NCI-H187 (cell line): ENCODE data around the gene AADACL4.
"Not testable (repeated sequence)": the region's sequence is repeated elsewhere in the genome, so short reads cannot be mapped to it uniquely, and the experiment has no call there.

Experiments used
- DNase-seq, 2 experiments: peaks; one replicate each; lab custom pipeline; 2025; lab: John Stamatoyannopoulos, UW

AADACL4 gene

DNA sequence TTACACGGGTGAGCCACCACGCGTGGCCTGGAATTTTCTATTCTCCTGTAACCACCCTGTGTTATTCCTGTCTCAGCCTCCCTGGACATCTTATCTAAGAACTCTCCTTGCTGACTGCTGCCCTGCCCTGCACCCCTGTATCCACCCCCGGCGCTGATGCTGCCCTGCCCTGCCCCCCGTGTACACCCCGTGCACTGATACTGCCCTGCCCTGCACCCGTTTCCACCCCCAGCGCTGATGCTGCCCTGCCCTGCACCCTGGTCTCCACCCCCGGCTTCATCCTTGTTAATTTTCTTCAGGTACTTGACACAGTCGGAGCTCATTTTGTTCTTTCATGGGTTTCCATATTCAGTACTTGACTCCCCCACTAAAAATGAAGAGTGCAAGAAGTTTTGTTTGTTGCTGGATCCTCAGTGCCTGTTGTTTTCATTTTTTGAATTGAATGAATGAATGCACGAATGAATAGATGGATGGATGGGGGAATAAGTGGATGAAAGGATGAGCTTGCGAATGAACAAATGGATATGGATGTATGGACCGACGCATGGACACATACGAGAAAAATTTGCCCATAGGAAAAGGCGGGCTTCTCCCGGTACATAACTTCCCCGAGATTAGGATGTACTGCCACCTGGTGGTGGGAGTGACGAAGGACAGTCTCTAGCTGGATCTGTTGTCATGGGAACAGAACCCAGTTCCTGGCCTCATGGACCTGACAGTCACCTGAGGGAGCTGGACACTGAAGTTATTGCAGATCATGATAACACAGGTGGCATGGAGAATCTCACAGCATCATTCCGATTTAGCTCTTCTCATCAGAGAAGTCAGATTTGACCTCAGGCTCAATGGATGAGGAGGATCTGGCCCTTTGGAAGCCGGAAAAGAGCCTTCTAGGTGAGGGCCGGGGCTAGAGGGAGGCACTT lies 14.9 kb downstream of the AADACL4 start:
- DNase-seq: peak in 1 of 2 experiments; percentile 38

DNA sequence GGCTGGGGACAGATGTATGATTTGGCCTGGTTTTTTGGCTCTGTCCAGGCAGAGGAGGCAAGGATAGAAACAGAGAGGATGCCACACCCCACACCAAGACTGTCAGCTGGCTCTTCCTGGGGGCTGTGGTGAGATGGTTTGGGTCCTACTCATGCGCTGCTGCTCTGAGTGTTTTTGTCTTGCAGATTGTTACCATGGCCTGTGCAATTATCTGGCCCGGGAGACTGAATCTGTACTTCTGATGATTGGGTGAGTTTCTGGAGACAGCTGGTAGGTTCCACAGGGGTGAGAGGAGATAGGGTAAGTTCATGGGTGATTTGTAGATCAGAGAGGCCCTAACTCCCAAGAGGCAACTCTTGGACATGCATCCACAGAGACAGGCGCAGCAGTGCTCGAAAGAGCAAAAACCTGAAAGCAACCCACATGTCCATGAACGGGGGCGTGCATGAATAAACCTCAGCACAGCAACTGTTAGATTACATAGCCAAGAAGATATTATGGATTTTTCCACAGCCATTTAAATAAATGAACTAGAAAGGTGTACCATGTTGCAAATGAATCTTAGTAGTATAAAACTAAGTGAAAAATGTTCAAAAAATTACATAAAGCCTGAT lies 17.8 kb downstream of the AADACL4 start:
- DNase-seq: no peak

DNA sequence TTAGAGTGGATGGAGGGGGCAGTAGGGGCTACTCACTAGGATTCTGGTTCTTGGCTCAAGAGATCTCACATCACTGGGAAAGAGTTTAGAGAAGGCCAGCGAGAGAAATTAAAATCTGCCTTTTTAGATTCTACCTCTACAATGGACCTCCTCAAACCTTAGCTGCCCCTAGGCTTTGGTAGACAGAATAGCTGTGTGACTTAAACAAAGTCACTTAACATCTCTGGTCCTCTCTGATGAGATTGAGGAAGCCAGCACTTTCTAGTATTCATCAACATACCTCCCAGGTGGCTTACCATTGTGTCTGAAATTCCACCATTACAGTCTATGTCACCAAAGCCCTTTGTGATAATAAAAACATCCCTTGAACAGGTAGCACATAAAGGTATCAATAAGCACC lies 18.7 kb downstream of the AADACL4 start:
- DNase-seq: no peak

DNA sequence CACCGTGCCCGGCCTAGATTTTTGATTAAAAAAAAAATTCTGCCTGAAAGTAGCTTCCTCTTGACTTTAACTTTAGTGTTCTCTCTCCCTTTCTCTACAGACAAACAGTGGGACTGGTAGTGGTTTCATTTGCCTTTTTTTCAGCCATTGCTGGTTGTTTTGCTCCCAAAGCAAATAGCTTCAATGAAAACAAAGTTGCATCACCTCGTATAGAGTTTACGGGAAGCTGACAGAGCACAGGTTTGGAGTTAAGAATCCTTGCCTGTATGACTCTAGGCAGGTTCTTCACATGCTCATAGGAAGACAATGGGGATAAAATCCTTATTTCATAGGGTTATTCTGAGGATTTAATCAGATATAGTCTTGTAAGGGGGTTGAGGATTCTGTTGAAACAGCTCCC lies 21.6 kb downstream of the AADACL4 start:
- no peak for DNase-seq

DNA sequence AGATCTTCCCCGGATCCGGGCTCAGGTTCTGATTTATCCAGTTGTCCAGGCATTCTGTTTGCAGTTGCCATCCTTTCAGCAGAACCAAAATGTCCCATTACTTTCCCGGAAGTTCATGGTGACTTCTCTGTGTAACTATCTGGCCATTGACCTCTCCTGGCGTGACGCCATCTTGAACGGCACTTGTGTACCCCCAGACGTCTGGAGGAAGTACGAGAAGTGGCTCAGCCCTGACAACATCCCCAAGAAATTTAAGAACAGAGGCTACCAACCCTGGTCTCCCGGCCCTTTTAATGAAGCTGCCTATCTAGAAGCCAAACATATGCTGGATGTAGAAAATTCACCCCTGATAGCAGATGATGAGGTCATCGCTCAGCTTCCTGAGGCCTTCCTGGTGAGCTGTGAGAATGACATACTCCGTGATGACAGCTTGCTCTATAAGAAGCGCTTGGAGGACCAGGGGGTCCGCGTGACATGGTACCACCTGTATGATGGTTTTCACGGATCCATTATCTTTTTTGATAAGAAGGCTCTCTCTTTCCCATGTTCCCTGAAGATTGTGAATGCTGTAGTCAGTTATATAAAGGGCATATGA lies 22.4 kb downstream of the AADACL4 start:
- DNase-seq: no peak

DNA sequence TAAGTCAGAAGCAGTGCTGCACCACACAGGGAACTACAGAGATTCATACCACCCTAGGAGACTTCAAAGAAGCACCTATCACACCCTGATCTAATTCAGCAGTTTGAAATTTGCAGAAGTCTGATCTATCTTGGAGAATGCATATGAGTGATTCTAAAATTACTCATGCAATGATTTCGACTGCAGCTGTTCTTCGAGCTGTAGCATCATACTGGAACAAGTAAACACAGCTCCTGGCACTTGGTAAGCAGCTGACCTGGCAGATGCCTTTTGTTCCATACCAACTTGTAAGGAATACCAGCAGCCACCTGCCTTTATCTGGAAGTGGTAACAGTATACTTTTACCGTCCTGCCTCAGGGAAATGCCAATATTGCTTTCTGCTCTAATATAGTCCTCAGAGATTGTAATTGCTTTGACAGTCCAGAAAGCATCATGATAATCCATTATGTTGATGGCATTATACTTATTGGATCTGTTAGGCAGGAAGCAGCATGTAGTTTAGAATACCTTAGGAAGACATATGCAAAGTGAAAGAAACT lies 25.7 kb downstream of the AADACL4 start:
- no peak for DNase-seq

DNA sequence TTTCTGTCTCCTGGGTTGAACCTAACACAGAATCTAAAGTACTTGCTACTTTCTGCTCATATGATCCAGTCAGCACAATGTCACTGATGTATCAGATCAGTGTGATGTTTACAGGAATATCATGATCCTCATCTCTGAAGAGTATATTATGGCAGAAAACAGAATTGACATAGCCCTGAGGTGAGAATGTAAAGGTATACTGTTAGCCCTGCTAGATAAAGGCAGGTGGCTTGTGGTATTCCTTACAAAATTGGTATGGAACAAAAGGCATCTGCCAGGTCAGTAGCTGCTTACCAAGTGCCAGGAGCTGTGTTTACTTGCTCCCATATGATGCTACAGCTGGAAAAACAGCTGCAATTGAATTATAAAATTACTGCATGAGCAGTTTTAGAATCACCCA lies 30.5 kb downstream of the AADACL4 start:
- DNase-seq: no peak

DNA sequence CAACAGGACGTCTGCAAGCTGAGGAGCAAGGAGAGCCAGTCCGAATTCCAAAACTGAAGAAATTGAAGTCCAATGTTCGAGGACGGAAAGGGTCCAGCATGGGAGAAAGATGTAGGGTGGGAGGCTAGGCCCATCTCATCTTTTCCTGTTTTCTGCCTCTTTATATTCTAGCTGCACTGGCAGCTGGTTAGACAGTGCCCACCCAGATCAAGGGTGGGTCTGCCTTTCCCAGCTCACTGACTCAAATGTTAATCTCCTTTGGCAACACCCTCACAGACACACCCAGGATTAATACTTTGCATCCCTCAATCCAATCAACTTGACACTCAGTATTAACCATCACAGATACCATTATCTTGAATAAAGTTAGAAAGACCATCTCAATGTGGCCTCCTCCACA lies 32.2 kb downstream of the AADACL4 start:
- not testable (repeated sequence) for DNase-seq

DNA sequence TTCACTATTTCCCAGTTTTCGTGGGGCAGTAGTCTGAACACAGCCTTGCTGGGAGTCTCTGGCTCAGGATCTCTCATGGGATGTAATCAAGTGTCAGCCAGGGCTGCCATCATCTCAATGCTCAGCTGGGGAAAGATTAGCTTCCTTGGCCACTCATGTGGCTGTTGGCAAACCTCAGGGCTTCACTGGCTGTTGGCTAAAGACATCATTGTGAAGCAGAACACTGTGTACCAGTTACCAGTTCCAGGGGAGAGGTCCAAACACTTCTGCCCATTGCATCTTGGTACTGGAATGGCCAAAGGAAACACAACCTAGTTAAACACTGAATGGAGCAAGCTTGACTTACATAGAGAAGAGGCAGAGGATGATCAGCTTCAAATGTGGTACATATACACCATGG lies 33.7 kb downstream of the AADACL4 start:
- no peak for DNase-seq

DNA sequence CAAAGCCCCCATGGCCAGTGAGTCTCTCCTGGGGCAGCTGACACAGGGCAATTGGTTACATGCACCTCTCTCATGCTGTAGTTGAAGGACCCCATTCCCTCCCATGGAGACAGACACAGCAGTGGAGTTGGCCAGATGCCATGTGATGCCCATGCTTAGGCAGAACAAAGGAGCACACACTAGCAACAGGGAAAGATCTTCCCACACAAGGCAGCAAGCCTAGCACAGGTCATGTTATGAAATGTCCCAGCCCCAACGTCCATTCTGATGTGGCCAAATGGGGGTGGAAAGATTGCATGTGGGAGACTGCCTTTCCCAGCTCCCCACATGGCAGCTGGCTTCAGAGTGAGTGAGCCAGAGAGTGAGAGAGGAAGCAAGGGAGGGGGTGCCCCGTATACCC lies 34.5 kb downstream of the AADACL4 start:
- DNase-seq: no peak

DNA sequence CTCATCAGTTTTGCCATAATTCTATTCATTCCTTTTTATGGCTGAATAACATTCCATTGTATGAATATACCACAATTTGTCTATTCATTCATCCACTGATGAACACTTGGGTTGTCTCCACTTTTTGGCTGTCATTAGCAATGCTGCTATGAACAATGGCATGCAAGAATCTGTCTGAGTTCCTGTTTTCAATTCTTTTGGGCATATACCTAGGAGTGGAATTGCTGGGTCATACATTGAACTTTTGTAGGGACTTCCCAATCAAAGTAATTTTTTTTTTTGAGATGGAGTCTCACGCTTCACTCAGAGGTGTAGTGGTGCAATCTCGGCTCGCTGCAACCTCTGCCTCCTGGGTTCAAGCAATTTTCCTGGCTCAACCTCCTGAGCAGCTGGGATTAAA lies 34.9 kb downstream of the AADACL4 start:
- no peak for DNase-seq

DNA sequence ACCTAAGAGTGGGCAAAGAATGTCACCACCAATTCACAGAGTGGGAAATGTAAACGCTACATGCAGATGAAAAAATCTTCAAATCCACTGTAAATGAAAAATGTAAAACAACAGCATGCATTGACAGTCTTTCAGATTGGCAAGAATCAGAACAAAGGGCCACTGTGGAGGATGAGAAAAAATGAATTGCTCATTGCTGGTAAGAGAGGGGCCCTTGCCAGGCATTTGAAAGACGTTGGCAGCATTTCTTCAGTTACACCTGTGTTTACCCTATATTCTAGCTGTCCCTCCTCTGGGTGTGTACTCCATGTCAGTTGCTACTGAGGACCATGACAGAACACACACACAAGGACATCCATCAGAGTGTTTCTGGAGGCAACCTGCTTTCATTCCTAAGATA lies 46.3 kb downstream of the AADACL4 start:
- no peak for DNase-seq

DNA sequence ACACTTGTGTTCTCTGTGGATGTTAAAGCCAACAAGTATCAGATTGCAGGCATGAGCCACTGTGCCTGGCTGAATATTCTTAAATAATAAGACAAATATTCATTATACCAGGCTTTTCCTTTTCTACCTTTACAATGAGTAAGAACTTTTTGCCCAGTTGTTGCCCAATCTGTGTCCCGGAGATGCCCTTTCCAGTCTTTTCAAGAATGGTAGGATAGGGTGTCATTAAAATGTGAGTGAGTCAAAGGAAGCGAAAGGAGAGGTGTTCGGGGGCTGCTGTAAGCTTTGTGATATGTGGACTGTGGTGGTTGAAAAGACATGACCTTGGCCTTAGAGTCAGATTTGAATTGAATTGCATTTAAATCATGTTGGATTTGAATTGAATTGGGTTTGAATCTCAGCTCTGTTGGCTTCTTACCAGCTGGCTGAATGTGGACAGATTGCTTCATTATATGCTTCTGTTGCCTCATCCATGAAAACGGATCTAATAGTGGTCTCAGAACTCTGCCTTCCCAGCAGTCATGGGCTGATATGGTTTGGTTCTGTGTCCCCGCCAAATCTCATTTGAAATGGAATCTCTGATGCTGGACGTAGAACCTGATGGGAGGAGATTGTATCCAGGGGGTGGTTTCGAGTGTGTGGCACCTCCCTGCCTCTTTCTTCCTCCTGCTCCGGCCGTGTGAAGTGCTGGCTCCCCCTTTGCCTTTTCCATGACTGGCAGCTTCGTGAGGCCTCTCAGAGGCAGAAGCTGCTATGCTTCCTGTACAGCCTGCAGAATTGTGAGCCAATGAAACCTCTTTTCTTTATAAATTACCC lies 49.3 kb downstream of the AADACL4 start:
- no peak for DNase-seq

DNA sequence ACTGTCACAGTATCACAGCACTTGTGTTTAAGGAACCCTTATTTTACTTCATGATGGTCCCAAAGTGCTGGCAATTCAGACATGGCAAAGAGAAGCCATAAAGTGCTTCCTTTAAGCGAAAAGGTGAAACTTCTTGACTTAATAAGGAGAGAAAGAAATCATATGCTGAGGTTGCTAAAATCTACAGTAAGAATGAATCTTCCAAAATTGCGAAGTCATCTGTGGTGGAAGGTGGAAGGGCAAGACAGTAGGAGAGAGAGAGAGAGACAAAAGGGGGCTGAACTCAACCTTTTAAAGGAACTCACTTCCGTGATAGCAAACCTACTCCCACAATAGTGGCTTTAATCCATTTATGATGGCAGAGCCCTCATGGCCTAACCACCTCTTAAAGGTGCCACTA lies 52.8 kb downstream of the AADACL4 start:
- DNase-seq: no peak

DNA sequence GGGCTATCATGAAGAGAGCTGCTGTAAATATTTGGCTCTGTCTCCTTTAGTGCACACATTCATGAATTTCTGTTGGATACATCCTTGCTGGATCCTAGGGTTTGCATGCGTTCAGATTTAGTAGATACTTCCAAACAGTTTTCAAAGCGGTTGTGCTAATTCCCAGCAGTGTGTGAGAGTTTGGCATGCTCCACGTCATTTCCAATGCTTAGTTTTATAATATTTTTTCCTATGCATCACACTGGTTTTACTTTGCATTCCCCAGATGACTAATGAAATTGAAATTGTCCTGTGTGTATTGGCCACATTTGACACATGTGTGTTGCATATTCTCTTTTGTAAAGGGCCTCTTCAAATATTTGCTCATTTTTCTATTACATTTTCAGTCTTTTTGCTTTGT lies 53.5 kb downstream of the AADACL4 start:
- DNase-seq: no peak

DNA sequence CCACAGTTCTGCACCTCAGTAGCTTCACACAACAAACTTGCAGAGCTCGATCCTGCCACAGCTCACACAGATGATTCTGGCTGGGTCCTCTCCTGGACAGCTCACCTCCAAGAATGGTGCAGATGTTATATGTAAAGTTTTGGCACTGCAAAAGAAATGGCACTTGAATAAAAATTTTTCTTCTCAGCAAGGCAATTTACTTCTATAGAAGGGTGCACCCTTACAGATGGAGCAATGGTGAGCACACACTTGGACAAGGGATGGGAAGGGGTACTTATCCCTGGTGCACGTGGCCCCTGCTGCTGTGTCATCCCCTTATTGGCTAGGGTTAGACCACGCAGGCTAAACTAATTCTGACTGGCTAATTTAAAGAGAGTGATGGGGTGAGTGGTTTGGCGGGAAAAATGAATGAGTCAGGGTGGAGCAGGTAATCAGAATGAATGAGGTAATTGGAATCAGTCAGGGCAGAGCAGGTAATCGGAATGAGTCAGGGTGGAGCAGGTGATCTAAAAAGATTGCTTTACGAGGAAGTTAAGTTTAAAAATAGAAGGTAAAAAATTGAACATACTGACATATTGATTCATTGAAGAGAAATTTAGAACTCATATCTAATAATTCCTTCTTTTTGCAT lies 60.1 kb downstream of the AADACL4 start:
- DNase-seq: no peak

DNA sequence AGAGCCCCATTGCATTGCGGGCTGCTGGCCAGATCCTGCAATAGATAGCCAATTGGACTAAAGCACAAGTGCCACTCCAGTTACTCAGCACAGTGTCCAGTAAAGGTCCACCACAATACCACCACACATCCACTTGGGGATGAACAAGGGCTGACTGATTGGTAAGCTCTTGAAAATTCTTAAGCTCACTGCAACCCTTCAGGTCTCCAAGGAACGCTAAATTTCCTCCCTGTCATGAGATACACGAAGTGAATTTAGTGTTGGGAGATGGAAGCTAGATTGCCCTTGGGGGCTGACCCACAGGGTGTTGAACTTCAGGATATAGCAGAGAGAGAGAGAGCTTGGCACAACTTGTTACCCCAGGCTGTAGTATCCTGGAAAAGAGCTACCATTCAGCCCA lies 62.2 kb downstream of the AADACL4 start:
- DNase-seq: no peak

DNA sequence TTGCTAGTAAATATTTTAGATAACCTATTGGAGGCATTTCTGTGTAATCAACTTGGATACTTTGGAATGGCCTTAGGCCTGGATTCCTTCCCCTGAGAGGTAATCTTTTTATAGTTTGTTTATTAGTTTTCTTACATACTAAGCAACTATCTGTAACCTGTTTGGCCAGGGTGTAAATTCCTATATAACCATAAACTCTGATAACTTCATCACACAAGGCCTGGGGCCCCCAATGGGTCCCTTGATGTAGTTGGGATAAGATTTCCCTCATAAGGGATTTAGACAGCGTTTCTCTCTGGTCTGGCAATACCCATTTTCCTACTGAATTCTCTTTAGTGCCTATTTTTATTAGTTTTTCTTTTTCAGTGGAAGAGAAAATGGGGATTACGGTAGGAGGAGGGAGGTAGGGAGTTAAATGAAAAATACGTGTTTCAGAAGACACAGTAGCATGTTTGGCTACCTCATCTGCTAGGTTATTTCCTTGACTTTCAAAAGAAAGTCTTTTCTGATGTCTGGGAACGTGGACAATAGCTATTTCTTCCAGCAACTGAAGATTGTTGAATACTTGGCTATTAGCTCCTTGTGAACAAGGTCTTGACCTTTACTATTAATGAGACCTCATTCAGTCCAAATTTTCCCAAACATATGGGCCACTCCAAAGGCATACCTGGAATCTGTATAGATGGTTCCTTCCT lies 64.7 kb downstream of the AADACL4 start:
- DNase-seq: no peak

DNA sequence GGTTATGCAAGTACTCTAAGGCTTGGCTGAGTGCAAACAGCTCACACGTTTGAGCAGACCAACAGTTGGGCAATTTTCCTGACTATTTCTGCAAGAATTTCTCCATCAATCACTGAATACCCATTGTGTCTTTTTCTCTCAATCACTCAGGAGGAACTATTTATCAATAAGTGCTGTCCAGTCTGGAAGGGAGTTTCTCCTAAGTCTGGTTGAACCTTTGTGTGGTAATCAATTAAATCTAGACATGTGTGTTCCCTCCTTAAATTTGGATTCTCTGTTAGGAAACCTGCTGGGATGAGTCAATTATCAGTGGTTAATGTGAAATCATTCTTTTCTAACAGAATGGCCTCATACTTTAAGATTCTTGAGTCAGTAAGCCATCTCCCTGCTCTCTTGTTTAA lies 65.2 kb downstream of the AADACL4 start:
- DNase-seq: no peak

DNA sequence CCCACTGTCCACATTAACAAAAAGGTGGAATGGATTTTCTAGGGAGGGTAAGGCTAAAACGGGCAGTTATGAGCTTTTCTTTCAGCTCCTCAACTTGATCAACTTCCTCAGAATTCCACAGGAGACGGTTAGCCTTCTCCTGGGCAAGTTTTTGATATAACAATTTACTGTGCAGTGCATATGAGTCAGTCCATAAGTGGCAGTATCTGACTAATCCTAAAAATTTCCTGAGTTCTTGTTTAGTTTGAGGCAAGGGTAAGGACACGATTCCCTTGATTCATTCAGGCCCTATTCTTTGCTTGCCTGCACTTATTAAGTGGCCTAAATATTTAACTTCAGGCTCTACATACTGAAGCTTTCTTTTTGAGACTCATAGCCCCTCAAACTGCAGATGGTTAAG lies 65.8 kb downstream of the AADACL4 start:
- no peak for DNase-seq

DNA sequence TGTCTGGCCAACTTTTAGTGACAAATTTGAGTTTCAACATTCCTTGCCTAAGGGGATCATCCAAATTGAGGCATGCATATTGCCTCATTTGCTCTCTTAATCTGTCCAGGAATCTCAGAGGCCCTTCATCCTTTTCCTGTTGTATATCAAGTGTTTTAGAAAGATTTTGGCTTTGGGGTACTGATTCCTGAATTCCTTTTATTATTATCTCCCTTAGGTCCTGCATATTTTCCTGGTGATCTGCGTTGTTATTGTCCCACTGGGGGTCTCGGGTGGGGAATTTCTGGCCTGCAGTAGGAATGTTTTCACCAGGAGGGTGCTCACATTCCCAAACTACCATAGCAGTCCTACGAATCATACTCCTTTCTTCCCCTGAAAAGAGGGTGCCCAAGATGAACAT lies 67.7 kb downstream of the AADACL4 start:
- DNase-seq: no peak
